Tibial nerve (tissue), 4 donors: ENCODE data around the gene CCDC57. TPM values are rescaled to one million over a fixed set of nuclear protein-coding genes. Genes with fewer than 3 reads are reported as not detected.

Source experiments
- DNase-seq, 2 donors: peaks; one replicate each; pipeline ENCODE4 v3.0.0-alpha.2; 2019; ENCODE audit warnings: low spot score in 2 of 2
- H3K27ac ChIP-seq, 4 donors: fragments of 200-600 bp; sonication (generic) in 3 of 4; one replicate each; pipeline ENCODE4 v1.5.1; 2017 to 2019; ENCODE audit warnings: mild to moderate bottlenecking in 1 of 4
- H3K27me3 ChIP-seq, 2 donors: fragments of 200-600 bp; sonication (generic) in 1 of 2; one replicate each; pipeline versions ENCODE4 v1.5.1 to v1.6.0; 2017 to 2019
- H3K36me3 ChIP-seq, 3 donors: fragments of 200-600 bp; sonication (generic); one replicate each; pipeline ENCODE4 v1.5.1; 2018 to 2019
- H3K4me1 ChIP-seq, 4 donors: fragments of 200-600 bp; sonication (generic) in 3 of 4; one replicate each; pipeline ENCODE4 v1.5.1; 2017 to 2019
- H3K4me3 ChIP-seq, 4 donors: fragments of 200-600 bp; sonication (generic) in 3 of 4; one replicate each; pipeline ENCODE4 v1.5.1; 2017 to 2019; ENCODE audit warnings: mild to moderate bottlenecking in 1 of 4, moderate library complexity in 1 of 4
- H3K9me3 ChIP-seq, 4 donors: fragments of 200-600 bp; sonication (generic) in 3 of 4; one replicate each; pipeline ENCODE4 v1.5.1; 2017 to 2019
- CTCF ChIP-seq, 5 experiments: fragments of 200-600 bp in 3 of 5; fragments of 450-650 bp in 2 of 5; sonication (generic) in 3 of 5; IDR thresholded peaks; one replicate each; pipeline ENCODE4 v1.5.1; 2016 to 2019; ENCODE audit warnings: antibody characterized with exemption in 5 of 5, mild to moderate bottlenecking in 3 of 5, moderate library complexity in 2 of 5
- EP300 ChIP-seq, 2 donors: sonication (generic); formaldehyde crosslinking; IDR thresholded peaks; one replicate each; pipeline ENCODE4 v1.6.1; 2017; ENCODE audit warnings: antibody characterized with exemption in 2 of 2, mild to moderate bottlenecking in 1 of 2
- POLR2A ChIP-seq, 2 donors: fragments of 450-650 bp; IDR thresholded peaks; one replicate each; pipeline ENCODE4 v1.6.1; 2017; ENCODE audit warnings: antibody characterized with exemption in 2 of 2, mild to moderate bottlenecking in 2 of 2, moderate library complexity in 2 of 2
- whole genome bisulfite sequencing, 2 donors: methylation state at CpG; one replicate each; pipeline ENCODE4 v1.1.5; 2018; 5-methylcytosine and 5-hydroxymethylcytosine counted together
- total RNA-seq, 4 donors: library from RNA; depleted of rRNA; stranded (reverse); fragments of >200 nt; gene quantifications; one replicate each; pipeline ENCODE4 v1.1.0, GENCODE V29; 2016

Gene CCDC57
- total RNA-seq, 4 donors from 2014 or later: 33.5 to 91.2 (median 47.9) TPM

- WGBS, 2 donors: 73 to 81% methylated on average over 17 of the region's 17 CpGs
- H3K4me1 ChIP-seq: peaks cover 21 to 98% (median 79%) of the 10 kb centered on the region in 4 donors
- DNase-seq: no peak
- TF ChIP-seq EP300 (IDR thresholded peaks at IDR 0.05) (peak in 1 of 2 donors; percentile 7), CTCF (IDR thresholded peaks at IDR 0.05) (no peak), POLR2A (IDR thresholded peaks at IDR 0.05) (no peak)
- no peaks in the 10 kb centered on the region for H3K9me3 ChIP-seq
- no peak overlapping the region for H3K4me3 ChIP-seq
- H3K27me3 ChIP-seq: no peaks in the 10 kb centered on the region
- peak overlapping the region in 3 of 4 donors; percentile 80 to 91 (median 85) for H3K27ac ChIP-seq
- peaks cover 0 to 42% (median 11%) of the 10 kb centered on the region in 3 donors for H3K36me3 ChIP-seq
Observed at GRCh38 chr17:82239401-82239925, 26.8 kb upstream of the CCDC57 start.

GRCh38 chr17:82238472-82239201 is 26.0 kb upstream of the CCDC57 start:
- WGBS, 2 donors: 47 to 51% methylated on average over 32 of the region's 33 CpGs
- Histone ChIP-seq H3K4me3 (peak overlapping the region in 1 of 4 donors; percentile 6), H3K27ac (peak overlapping the region in 3 of 4 donors; percentile 80 to 91 (median 85))

GRCh38 chr17:82237746-82238471 is 25.3 kb upstream of the CCDC57 start:
- Histone ChIP-seq H3K27me3 (no peaks in the 10 kb centered on the region), H3K27ac (peak overlapping the region in 3 of 4 donors; percentile 80 to 91 (median 85)), H3K4me3 (no peak overlapping the region), H3K36me3 (peaks cover 0 to 27% (median 0%) of the 10 kb centered on the region in 3 donors), H3K4me1 (peaks cover 21 to 95% (median 72%) of the 10 kb centered on the region in 4 donors), H3K9me3 (no peaks in the 10 kb centered on the region)
- 74 to 80% methylated on average over 15 to 26 of the region's 34 CpGs for WGBS, 2 donors
- DNase-seq: no peak
- TF ChIP-seq CTCF (IDR thresholded peaks at IDR 0.05): no peak
- TF ChIP-seq EP300 (IDR thresholded peaks at IDR 0.05): no peak
- no peak for TF ChIP-seq POLR2A (IDR thresholded peaks at IDR 0.05)

More at GRCh38 chr17:82238472-82239201, 26.0 kb upstream of the CCDC57 start:
- TF ChIP-seq CTCF (IDR thresholded peaks at IDR 0.05): no peak
- TF ChIP-seq POLR2A (IDR thresholded peaks at IDR 0.05): no peak
- peak in 1 of 2 donors; percentile 19 for TF ChIP-seq EP300 (IDR thresholded peaks at IDR 0.05)
- Histone ChIP-seq H3K4me1 (peaks cover 21 to 95% (median 78%) of the 10 kb centered on the region in 4 donors), H3K9me3 (no peaks in the 10 kb centered on the region), H3K36me3 (peaks cover 0 to 34% (median 5%) of the 10 kb centered on the region in 3 donors), H3K27me3 (no peaks in the 10 kb centered on the region)
- DNase-seq: peak; percentile 50 to 59

- peaks cover 15 to 95% (median 68%) of the 10 kb centered on the region in 4 donors for H3K4me1 ChIP-seq
- no peak for TF ChIP-seq EP300 (IDR thresholded peaks at IDR 0.05)
- no peak for TF ChIP-seq POLR2A (IDR thresholded peaks at IDR 0.05)
- peaks cover 0 to 27% (median 0%) of the 10 kb centered on the region in 3 donors for H3K36me3 ChIP-seq
- no peak overlapping the region for H3K4me3 ChIP-seq
- peak overlapping the region in 3 of 4 donors; percentile 32 to 91 (median 60) for H3K27ac ChIP-seq
- H3K9me3 ChIP-seq: no peaks in the 10 kb centered on the region
- DNase-seq: no peak
- H3K27me3 ChIP-seq: no peaks in the 10 kb centered on the region
- WGBS, 2 donors: 93 to 94% methylated on average over 40 to 55 of the region's 59 CpGs
Observed at GRCh38 chr17:82237083-82237745, 24.6 kb upstream of the CCDC57 start.
